ENCODE results near the gene GOSR1.
A peak's percentile ranks its signal among the peaks of the same experiment; 100 is the strongest.
"Not testable (repeated sequence)": the region's sequence is repeated elsewhere in the genome, so short reads cannot be mapped to it uniquely, and the experiment has no call there.

GOSR1 gene

DNA sequence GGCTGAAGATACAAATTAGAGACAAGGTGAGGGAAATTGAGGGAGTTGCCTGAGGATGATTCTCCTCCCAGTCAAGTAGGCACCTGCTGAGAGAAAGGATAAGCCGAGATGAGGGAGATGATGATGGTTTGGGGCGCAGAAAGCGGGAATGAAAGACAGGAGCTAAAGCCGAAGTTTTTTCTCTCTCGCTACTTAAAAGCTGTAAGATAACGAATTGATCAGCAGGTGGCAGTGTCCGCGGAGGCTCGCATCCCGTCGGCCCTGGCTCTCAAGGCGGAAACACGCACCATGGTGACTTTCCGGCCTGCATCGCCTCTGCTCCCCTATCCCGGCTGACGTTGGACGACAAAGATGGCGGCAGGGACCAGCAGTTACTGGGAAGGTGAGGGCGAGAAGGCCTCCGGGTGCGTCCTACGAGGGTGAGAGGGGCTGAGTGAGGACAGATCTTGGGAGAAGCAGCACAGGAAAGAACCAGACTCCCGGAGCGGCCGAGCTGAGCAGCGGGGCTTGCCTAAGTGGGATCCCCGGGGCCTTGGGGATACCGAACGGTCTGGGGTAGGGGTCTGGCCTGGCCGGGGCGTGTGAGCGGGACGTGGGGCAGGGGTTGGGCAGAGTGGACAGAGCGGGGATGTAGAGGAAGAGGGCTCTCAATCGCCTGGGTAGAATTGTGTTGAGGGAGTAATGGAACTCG lies at the start of gene GOSR1:
TSS of gene GOSR1 (plus strand) at position 326 of the 691 bp plus-strand sequence. CDS start at position 352, 26 bp downstream.
- DNase-seq (ENCODE audit: low read depth in 2 of 3, low spot score in 2 of 3), result peak; percentile 71 to 79 (median 76)

DNA sequence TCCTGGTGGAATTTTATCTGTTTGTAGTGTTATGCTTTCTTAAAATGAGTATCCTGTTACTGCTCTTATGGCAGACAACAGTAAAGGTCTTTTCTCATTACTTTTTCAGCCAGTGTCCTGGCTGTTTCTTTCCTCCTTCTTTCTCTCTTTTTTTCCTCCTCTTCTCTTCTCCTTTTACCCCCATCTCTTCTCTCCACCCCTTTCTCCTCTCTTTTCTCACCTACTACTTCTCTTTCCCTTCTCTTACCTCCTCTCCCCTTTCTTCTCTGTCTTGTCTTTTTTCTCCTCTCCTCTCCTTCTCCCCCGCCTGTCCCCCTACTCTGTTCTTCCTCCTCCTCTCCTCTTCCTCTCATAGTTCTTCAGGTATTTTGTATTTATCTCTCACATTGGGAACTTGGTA lies 49.6 kb upstream of the GOSR1 start:
- no peak for DNase-seq (ENCODE audit: low read depth in 2 of 3, low spot score in 2 of 3)

DNA sequence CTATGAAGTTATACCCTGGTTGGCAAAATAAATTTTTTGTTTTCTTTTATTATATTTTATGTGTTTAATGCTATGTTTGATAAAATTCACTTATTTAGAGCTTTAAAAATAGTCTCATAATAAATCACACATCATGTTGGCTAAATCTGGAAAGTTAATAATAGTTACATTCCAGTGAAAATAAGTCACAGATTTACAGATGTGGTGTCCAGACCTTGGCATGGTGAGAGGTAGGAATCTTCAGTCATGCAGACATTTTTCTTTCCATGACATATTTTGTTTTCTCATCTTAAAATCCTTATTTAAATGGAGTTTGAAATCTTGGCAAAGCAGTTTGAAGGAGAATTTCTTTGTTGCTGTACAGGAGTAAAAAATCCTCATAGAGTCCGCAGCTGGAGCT lies 48.1 kb upstream of the GOSR1 start:
- no peak for DNase-seq (ENCODE audit: low read depth in 2 of 3, low spot score in 2 of 3)

DNA sequence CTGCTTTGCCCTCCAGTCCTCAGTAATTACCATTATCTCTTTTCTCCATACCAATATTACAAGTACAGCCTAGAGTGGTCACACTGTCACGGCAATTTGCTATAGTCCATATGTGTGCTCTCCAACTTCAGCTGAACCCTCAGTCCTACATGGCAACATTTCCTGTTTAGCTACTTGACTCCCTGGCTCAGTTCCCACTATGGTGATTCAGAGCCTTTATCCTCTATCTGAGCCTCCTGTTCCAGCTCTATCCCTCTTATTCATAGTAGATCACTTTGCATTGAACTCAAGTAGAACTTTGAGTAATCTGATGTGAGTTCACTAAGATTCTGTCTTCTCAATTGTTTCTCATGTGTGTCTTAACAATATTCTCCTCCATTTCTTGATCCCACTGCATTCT lies 43.7 kb upstream of the GOSR1 start:
- DNase-seq (ENCODE audit: low read depth in 2 of 3, low spot score in 2 of 3), result no peak

DNA sequence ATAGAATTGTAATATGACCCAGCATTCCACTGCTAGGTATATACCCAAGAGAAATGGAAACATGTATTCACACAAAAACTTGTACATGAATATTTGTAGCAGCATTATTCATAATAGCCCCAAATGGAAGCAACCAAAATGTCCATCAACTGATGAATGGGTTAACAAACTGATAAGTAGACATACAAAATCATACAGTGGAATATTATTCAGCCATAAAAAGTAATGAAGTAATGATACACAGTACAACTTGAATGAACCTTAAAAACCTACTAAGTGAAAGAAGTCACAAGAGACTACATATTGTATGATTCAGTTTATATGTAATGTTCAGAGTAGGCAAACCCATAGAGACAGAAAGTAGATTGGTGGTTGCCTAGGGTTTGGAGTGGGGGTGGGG lies 40.5 kb upstream of the GOSR1 start:
- no peak for DNase-seq (ENCODE audit: low read depth in 2 of 3, low spot score in 2 of 3)

DNA sequence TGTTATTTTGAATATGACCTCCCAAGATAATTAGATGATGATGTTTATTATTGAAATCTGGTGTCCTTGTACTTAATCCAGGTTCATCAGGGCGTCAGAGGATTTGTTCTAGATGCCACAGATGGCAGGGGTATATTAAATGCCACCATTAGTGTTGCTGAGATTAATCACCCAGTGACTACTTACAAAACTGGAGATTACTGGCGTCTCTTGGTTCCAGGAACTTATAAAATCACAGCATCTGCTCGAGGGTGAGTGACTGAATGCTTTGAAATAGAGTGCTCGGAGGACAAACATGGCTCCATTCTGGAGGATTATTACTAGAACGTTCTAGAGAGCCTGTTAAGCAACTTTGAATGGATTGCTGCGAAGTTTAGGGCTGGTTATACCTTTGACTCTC lies 33.5 kb upstream of the GOSR1 start:
- no peak for DNase-seq (ENCODE audit: low read depth in 2 of 3, low spot score in 2 of 3)

DNA sequence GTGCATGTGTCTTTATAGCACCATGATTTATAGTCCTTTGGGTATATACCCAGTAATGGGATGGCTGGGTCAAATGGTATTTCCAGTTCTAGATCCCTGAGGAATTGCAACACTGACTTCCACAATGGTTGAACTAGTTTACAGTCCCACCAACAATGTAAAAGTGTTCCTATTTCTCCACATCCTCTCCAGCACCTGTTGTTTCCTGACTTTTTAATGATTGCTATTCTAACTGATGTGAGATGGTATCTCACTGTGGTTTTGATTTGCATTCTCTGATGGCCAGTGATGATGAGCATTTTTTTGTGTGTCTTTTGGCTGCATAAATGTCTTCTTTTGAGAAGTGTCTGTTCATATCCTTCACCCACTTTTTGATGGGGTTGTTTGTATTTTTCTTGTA lies 30.6 kb upstream of the GOSR1 start:
- not testable (repeated sequence) for DNase-seq (ENCODE audit: low read depth in 2 of 3, low spot score in 2 of 3)

DNA sequence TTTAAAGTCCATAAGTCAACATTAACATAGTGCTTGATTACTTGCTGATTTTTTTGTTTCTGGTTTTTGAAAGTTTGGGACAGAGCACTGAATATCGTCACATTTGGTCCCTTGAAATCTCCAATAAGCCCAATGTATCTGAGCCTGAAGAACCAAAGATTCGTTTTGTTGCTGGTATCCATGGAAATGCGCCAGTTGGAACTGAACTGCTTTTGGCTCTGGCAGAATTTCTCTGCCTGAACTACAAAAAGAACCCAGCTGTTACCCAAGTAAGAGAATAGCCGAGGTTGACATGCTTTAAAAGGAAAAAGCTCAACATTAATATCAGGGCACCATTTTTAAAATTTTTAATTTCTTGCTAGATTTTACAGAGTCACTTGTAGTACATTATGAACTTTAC lies 27.7 kb upstream of the GOSR1 start:
- DNase-seq (ENCODE audit: low read depth in 2 of 3, low spot score in 2 of 3), result no peak

DNA sequence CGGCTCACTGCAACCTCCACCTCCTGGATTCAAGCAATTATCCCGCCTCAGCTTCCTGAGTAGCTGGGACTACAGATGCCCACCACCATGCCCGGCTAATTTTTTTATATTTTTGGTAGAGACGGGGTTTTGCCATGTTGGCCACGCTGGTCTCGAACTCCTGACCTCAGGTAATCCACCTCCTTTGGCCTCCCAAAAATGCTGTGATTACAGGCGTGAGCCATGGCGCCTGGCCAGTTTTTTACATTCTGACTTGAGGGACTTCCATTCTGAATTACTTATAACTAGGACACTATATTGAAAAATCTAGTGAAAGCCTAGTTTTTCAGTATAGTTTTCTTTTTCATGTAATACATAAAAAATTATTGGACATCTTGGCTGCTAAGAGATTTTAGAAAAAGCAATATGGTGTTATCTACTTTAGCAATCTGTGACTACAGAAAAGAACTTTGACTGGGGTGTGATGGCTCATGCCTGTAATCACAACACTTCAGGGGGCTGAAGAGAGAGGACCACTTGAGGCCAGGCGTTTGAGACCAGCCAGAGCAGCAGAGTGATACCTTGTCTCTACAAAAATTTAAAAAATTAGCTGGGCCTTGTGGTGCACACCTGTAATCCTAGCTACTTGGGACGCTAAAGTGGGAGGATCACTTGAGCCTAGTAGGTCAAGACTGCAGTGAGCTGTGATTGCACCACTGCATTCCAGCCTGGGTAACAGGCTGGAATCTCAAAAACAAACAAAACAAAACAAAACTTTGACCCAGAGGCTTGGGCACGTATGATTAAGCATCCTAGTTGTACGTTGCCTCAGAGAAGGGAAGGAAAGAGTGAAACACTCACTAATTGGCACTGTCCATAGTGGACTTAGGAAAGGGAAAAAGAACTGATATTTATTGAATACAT lies 26.8 kb upstream of the GOSR1 start:
- DNase-seq (ENCODE audit: low read depth in 2 of 3, low spot score in 2 of 3), result no peak

DNA sequence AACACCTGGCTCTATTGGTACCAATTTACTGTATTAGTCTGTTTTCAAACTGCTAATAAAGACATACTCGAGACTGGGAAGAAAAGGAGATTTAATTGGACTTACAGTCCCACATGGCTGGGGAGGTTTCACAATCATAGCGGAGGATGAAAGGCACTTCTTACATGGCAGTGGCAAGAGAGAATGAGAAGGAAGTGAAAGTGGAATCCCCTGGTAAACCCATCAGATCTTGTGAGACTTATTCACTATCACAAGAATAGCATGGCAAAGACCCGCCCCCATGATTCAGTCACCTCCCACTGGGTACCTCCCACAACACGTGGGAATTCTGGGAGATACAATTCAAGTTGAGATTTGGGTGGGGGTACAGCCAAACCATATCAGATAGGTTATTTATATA lies 22.6 kb upstream of the GOSR1 start:
- no peak for DNase-seq (ENCODE audit: low read depth in 2 of 3, low spot score in 2 of 3)

DNA sequence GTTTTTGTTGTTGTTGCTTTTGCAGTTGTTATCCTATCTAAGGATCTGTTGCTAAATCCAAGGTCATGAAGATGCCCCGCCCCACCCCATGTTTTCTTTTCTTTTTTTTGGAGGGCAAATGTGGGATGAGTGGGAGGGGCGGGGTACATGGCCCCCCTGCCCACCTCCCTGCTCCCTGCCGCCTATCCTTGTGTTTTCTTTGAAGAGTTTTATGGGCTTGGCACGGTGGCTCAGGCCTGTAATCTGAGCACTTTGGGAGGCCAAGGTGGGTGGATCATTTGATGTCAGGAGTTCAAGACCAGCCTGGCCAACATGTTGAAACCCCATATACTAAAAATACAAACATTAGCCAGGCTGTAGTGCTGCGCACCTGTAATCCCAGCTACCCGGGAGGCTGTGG lies 18.8 kb upstream of the GOSR1 start:
- DNase-seq (ENCODE audit: low read depth in 2 of 3, low spot score in 2 of 3), result no peak

DNA sequence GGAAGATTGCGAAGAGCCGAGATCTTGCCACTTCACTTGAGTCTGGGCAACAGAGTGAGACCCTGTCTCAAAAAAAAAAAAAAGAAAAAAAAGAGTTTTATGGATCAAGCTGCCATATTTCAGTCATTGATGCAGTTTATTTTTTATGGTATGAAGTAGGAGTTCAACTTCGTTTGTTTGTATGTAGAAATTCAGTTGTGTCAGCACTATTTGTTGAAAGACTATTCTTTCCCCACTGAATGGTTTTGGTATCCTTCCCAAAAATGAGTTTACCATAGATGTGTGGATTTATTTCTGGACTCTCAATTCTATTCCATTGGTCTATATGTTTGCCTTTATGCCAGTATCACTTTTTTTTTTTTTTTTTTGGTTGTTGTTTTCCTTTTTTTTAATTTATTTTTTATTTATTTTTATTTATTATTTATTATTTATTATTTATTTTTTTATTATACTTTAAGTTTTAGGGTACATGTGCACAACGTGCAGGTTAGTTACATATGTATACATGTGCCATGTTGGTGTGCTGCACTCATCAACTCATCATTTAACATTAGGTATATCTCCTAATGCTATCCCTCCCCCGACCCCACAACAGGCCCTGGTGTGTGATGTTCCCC lies 18.3 kb upstream of the GOSR1 start:
- not testable (repeated sequence) for DNase-seq (ENCODE audit: low read depth in 2 of 3, low spot score in 2 of 3)

DNA sequence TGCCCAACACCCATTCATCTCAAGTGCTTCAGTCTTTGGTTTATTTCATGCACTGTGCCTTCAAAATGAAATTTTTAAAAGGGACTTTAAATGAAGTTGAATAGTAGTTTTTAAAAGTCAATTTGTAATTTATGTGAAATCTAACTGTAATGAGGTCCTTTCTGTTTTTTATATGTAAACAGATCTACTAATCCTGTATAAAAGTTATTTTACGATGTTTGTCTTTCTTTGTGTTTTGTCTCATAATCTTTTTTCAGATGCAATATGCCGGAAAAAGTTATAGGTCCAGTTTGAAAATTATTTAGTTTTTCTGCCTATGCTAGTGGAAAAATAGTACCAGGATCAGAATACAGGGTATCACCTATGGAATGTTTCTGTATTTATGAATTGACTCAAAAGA lies 8.7 kb upstream of the GOSR1 start:
- DNase-seq (ENCODE audit: low read depth in 2 of 3, low spot score in 2 of 3), result no peak

DNA sequence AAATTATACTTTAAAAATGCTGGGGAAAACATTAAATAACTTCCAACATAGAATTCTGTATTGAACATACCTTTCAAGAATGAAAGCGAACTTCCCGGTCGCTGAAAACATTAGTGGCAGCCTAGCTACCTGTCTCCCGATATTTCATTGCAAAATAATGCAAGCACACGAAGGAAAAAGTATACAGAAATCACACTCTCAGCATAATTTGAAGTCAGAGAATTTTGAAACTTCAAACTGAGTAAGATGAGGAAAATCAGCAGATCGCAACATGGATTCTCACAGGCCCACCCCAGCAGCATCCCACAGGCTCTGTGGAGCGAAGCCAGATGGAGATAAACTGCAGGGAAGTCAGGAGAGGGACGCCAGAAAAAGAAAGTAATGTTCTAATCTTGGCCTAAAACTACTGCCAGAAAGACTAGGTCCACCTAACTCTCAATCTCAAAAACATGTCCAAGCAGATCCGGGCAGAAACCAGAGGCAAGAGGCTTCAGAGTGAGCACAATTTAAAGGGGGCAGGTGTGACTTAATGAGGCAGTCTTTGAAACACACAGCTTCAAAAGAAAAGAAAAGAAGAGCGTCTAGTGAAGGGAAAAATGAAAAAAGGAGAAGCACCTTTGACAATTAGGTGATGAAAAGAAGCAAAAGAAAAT lies 4.8 kb upstream of the GOSR1 start:
- DNase-seq (ENCODE audit: low read depth in 2 of 3, low spot score in 2 of 3), result no peak

DNA sequence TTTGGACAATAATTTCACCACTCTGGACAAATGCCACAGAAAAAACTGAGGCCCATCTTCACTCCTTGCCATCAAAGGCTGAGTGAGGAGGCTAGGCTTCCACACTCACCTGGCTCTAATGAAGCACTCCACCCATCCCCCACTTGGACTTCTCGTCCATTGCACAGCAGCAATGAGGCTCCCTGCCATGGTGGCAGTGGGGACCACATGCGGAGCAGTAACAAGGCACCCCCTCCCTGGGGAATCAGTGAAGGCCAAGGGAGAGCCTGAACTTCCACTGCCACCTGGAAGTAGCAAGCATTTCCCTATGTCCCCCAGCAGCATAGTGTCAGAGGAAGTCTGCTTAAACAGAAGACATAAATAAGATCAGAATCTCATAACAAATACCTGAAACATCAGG lies 2.0 kb upstream of the GOSR1 start:
- no peak for DNase-seq (ENCODE audit: low read depth in 2 of 3, low spot score in 2 of 3)

DNA sequence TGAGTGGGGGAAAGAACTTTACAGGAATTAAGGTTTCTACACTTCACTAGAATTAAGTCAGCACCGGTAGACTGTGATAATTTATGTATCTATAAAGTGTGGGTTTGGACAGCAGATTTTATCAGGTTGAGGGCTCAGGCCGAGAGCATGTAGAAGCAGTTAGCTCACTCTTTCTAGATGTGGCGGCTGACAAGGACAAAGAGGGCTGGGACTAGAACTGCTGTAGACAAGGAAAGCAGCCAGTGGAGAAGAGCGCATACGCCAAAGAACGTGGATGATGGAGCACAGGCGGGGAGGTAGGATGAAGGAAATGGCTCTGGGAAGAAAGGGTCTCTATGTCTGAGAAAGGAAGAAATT lies 504 bp upstream of the GOSR1 start:
- peak in 1 of 3 experiments; percentile 14 for DNase-seq (ENCODE audit: low read depth in 2 of 3, low spot score in 2 of 3)

DNA sequence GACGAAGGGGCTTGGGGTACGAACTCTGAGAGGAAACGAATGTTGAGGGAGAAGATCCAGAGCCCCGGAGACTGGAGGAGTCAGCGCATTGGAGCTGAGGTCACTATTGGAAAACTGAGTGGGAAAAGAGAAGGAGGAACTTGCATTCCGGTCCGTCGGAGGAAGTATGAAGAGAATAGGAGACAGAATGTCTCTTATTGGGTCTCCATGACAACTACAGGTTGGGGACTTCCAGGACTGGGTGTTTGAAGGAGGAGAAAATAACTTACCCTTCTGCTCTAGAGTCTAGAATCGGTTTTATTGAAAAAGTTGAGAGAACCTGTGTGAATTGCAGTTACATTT lies 537 bp downstream of the GOSR1 start:
- no peak for DNase-seq (ENCODE audit: low read depth in 2 of 3, low spot score in 2 of 3)

DNA sequence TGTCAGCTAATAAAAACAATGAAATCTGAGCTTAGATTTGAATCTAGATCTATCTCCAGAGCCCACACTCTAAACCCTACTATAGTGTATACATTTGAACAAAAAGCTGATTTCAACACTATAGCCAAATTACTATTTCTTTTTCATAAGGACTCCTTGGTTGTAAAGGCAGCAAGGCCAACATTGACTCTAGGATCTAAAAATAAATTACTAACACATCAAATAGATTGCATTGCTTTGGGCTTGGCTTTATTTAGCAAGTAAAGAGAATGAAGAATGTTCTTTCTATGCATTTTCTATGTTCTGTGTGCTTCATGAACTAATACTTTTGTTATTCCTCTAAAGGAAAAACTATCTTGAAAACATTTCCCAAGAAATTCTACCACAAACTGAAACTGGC lies 5.3 kb downstream of the GOSR1 start:
- DNase-seq (ENCODE audit: low read depth in 2 of 3, low spot score in 2 of 3), result no peak

DNA sequence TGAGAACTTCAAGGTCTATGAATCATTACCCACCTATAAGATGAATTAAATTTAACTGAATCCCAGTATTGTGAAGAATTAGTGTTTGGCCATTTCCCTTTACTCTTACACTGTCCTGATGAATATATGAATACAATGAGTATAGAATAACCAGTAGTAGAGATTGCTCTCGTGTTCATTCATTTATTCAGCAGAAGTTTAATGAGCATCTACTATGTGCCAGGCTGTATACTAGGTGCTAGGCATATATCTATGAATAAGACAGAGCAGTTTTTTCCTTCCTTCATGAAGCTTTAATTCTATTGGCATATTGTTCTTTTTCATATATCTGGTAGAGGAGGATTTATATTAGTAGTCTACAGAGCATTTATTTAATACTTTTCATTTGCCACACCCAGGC lies 6.0 kb downstream of the GOSR1 start:
- no peak for DNase-seq (ENCODE audit: low read depth in 2 of 3, low spot score in 2 of 3)

DNA sequence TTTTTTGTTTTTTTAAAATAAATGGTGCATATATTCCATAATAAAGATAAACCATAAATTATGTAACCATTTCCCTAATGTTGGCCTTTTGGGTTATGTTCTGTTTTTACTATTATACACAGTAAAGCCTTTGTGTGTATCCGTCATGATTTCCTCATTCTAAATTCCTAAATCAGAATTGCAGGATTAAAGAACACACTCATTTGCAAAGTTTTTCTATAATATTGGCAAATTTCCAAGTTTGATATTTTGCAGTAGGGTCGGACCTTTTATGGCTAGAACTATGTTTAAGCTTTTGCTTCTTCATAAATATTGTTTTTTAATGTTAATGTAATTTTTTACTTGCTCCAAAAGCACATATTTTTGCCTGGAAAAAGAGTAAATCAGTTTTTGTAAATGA lies 16.6 kb downstream of the GOSR1 start:
- DNase-seq (ENCODE audit: low read depth in 2 of 3, low spot score in 2 of 3), result no peak

DNA sequence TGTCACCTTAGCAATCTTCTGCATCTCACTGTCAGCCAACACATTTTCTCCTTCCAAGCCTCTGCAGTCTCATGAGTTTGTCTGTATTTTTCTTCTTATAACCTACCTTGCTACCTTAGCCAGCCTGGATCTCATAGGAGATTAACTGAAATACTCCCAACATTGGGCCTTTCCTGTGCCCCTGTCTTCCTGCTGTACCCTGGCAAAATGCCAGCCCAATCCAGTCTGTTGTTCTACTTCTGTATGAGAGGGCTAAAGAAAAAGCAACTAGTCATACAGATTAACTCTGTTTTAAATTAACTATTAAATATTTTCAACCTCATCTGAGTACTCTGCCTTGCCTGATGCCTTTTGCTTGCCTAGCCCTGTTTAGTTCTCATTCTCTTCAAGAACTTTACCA lies 18.4 kb downstream of the GOSR1 start:
- DNase-seq (ENCODE audit: low read depth in 2 of 3, low spot score in 2 of 3), result no peak

DNA sequence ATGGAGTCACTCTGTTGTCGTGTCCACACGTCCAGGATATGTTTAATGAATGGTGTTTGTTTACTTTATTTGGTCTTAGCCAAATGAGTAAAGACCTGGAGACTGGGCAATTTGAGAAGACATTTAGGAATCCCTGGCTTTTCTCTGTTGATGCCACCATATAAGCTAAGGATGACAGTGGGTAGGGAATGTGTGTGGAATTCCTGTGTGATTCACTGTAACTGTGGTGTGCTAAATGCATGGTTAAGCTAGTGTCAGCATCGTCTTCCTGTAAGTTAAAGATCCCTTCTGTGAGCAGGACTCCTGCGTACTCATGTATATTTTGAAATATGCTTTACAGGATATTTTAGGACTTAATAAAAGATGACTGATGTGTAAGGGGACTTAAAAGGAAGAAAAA lies 26.4 kb downstream of the GOSR1 start:
- no peak for DNase-seq (ENCODE audit: low read depth in 2 of 3, low spot score in 2 of 3)

All from activated CD8-positive, alpha-beta memory T cell treated with anti-CD3 and anti-CD28 coated beads for 48 hours (primary cell).